Upper lobe of left lung (tissue), 6 donors: Measurements from ENCODE around the gene PEMT. TPM values are rescaled to one million over a fixed set of nuclear protein-coding genes. Genes with fewer than 3 reads are reported as not detected.

Source experiments
- ATAC-seq, 2 donors: fragments of 200-7000 bp; cut with Tn5 transposase; one replicate each; pipeline ENCODE4 v1.9.1; 2022; ENCODE audit warnings: mild to moderate bottlenecking in 2 of 2, moderate library complexity in 2 of 2; ENCODE audit not compliant: low FRiP score in 2 of 2
- DNase-seq, 2 donors: peaks; one replicate each; pipeline ENCODE4 v3.0.0-alpha.2; 2019 to 2020
- H3K27ac ChIP-seq, 4 donors: fragments of 200-600 bp; sonication (generic); one replicate each; pipeline ENCODE4 v1.5.1; 2016 to 2019
- H3K27me3 ChIP-seq, 4 donors: fragments of 200-600 bp; sonication (generic); one replicate each; pipeline ENCODE4 v1.5.1; 2017 to 2019
- H3K36me3 ChIP-seq, 4 donors: fragments of 200-600 bp; sonication (generic); one replicate each; pipeline ENCODE4 v1.5.1; 2016 to 2019
- H3K4me1 ChIP-seq, 4 donors: fragments of 200-600 bp; sonication (generic); one replicate each; pipeline ENCODE4 v1.5.1; 2018 to 2019
- H3K4me3 ChIP-seq, 4 donors: fragments of 200-600 bp; sonication (generic); one replicate each; pipeline ENCODE4 v1.5.1; 2017 to 2019; ENCODE audit warnings: mild to moderate bottlenecking in 2 of 4, moderate library complexity in 1 of 4
- H3K9me3 ChIP-seq, 4 donors: fragments of 200-600 bp; sonication (generic); one replicate each; pipeline ENCODE4 v1.5.1; 2018 to 2019
- EP300 ChIP-seq, 4 donors: sonication (generic); formaldehyde crosslinking; IDR thresholded peaks; one replicate each; pipeline ENCODE4 v1.5.1; 2017; ENCODE audit warnings: antibody characterized with exemption in 4 of 4, control low read depth in 2 of 4
- POLR2A ChIP-seq, 4 donors: fragments of 450-650 bp; IDR thresholded peaks; one replicate each; pipeline ENCODE4 v1.5.1; 2016 to 2017; ENCODE audit warnings: antibody characterized with exemption in 4 of 4, mild to moderate bottlenecking in 2 of 4
- POLR2AphosphoS5 ChIP-seq, 2 donors: sonication (generic); formaldehyde crosslinking; IDR thresholded peaks; one replicate each; pipeline ENCODE4 v1.5.1; 2017; ENCODE audit warnings: antibody characterized with exemption in 2 of 2
- WGBS, 2 donors: methylation state at CpG; one replicate each; pipeline ENCODE4 v1.1.5; 2017 to 2018; 5-methylcytosine and 5-hydroxymethylcytosine counted together
- total RNA-seq, 6 donors: library from RNA; depleted of rRNA in 4 of 6; stranded (reverse); fragments of >200 nt in 4 of 6; gene quantifications; one replicate each; pipeline versions ENCODE4 v1.1.0 to v1.2.1, GENCODE V29; 2016 to 2021
- TF ChIP-seq, protein P1 (sequence below), 6 experiments: fragments of 450-650 bp in 4 of 6; fragments of 200-600 bp in 2 of 6; sonication (generic) in 2 of 6; IDR thresholded peaks; one replicate each; pipeline ENCODE4 v1.5.1; 2016 to 2019; ENCODE audit warnings: antibody characterized with exemption in 6 of 6
- donor health status: DM: no; HTN: no; CAD: no; lungs with moderate emphysema.
- donor health status: DM: no; HTN: yes; CAD: no; lungs with severe emphysema.

Gene PEMT
- total RNA-seq, 6 donors from 2014 or later: 16.6 to 44.9 (median 32.2) TPM

DNA sequence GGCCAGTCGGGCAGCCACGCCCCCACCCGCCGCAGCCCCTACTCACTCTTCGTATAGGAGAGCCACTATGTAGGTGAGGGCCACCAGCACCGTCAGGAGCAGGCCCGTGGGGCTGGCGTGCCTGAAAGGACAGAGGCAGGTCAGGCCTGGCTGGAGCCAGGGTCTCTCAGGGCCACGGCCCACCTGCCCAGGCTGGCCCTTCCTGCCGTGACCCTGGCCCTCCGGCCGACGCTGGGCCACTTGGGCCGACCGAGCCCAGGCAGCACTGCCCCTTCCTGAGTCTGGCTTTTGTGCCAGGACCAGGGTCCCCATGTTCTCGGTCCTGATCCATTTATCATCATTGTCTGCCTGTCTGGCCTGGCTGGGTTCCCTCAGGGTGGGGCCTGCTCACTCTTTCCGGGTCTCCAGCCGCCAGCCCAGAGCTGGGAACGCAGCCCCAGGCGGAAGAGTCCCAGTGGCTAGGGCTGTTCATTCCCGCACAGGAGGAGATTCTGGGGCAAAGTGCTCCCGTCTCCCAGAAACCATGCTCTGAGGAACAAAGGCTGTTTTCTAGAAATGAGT lies 85.2 kb downstream of the PEMT start:
- H3K27ac ChIP-seq: peak overlapping the region; percentile 73 to 89 (median 80)
- WGBS, 2 donors: 86% methylated on average over 17 of the region's 22 CpGs; no CpG with 5 or more reads in 1 of the 2 donors

GRCh38 chr17:17505610-17506171 lies 85.8 kb downstream of the PEMT start:
- no peaks in the 10 kb centered on the region for H3K36me3 ChIP-seq
- TF ChIP-seq, protein P1, sequence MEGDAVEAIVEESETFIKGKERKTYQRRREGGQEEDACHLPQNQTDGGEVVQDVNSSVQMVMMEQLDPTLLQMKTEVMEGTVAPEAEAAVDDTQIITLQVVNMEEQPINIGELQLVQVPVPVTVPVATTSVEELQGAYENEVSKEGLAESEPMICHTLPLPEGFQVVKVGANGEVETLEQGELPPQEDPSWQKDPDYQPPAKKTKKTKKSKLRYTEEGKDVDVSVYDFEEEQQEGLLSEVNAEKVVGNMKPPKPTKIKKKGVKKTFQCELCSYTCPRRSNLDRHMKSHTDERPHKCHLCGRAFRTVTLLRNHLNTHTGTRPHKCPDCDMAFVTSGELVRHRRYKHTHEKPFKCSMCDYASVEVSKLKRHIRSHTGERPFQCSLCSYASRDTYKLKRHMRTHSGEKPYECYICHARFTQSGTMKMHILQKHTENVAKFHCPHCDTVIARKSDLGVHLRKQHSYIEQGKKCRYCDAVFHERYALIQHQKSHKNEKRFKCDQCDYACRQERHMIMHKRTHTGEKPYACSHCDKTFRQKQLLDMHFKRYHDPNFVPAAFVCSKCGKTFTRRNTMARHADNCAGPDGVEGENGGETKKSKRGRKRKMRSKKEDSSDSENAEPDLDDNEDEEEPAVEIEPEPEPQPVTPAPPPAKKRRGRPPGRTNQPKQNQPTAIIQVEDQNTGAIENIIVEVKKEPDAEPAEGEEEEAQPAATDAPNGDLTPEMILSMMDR (IDR thresholded peaks at IDR 0.05): no peak
- TF ChIP-seq EP300 (IDR thresholded peaks at IDR 0.05) (no peak), POLR2AphosphoS5 (IDR thresholded peaks at IDR 0.05) (no peak), POLR2A (IDR thresholded peaks at IDR 0.05) (no peak)
- peak overlapping the region in 1 of 4 donors; percentile 28 for H3K4me3 ChIP-seq
- no peak for ATAC-seq
- no peaks in the 10 kb centered on the region for H3K9me3 ChIP-seq
- no peaks in the 10 kb centered on the region for H3K27me3 ChIP-seq
- no peak for DNase-seq
- H3K4me1 ChIP-seq: peaks cover 4 to 10% (median 7%) of the 10 kb centered on the region in 4 donors
- WGBS, 2 donors: 87 to 97% methylated on average over 7 to 15 of the region's 22 CpGs
- H3K27ac ChIP-seq: peak overlapping the region; percentile 73 to 89 (median 80)

More for the DNA sequence above, 85.2 kb downstream of the PEMT start:
- Histone ChIP-seq H3K4me3 (peak overlapping the region in 1 of 4 donors; percentile 28), H3K9me3 (no peaks in the 10 kb centered on the region), H3K4me1 (peaks cover 4 to 10% (median 7%) of the 10 kb centered on the region in 4 donors), H3K36me3 (no peaks in the 10 kb centered on the region), H3K27me3 (no peaks in the 10 kb centered on the region)
- ATAC-seq (no peak), DNase-seq (no peak)
- TF ChIP-seq POLR2A (IDR thresholded peaks at IDR 0.05): peak in 1 of 4 donors; percentile 13
- no peak for TF ChIP-seq EP300 (IDR thresholded peaks at IDR 0.05)
- peak in 1 of 2 donors; percentile 44 for TF ChIP-seq POLR2AphosphoS5 (IDR thresholded peaks at IDR 0.05)
- TF ChIP-seq, protein P1 (IDR thresholded peaks at IDR 0.05): no peak

GRCh38 chr17:17505151-17505550 lies 86.4 kb downstream of the PEMT start:
- no peak for ATAC-seq
- Histone ChIP-seq H3K4me1 (peaks cover 4 to 10% (median 7%) of the 10 kb centered on the region in 4 donors), H3K4me3 (no peak overlapping the region), H3K36me3 (no peaks in the 10 kb centered on the region), H3K9me3 (no peaks in the 10 kb centered on the region), H3K27ac (no peak overlapping the region), H3K27me3 (no peaks in the 10 kb centered on the region)
- 92 to 97% methylated on average over 4 to 5 of the region's 5 CpGs for WGBS, 2 donors
- DNase-seq: no peak
- TF ChIP-seq POLR2A (IDR thresholded peaks at IDR 0.05) (no peak), POLR2AphosphoS5 (IDR thresholded peaks at IDR 0.05) (no peak), EP300 (IDR thresholded peaks at IDR 0.05) (no peak)
- TF ChIP-seq, protein P1 (IDR thresholded peaks at IDR 0.05): no peak

DNA sequence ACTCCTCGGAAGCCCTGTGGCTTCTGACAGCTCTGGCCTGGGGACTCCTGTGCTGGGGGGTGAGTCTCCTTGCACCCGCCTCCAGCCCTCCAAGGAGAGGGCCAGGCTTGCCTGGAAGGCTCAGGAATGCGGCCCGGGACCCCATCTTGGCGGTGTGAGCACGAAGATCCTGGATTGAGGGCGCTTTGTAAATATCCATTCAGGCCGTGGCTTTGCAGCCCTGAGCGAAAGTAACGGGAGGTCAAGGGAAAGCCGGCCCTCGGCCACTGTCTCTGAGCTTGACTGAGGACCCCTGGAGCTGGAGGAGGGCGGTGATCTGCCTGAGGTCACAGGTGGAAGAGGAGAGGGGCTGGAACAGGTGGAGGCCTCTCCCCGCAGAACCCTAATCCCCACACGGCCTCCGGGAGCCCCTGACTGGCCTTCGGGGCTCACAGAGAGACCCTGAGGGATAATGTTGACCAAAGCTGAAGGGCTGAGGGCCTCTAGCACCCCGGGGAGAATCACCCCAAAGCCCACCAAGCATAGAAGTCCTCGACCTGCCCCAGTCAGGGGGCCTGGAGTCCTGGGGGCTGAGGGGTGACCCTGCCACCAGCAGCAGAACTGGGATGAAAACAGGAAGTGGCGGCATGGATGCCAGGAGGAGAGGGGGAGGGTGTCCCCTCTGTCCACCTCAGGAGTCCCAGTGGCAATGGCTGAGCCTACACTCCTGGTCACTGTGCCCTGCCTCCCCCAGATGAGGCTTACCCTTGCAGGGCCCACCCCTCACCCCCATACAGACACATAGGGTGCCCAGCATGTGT lies 87.0 kb downstream of the PEMT start:
- no peak overlapping the region for H3K27ac ChIP-seq
- no peak for ATAC-seq
- H3K4me3 ChIP-seq: no peak overlapping the region
- no peaks in the 10 kb centered on the region for H3K36me3 ChIP-seq
- no peak for DNase-seq
- H3K27me3 ChIP-seq: no peaks in the 10 kb centered on the region
- 88 to 90% methylated on average over 12 to 15 of the region's 20 CpGs for WGBS, 2 donors
- H3K4me1 ChIP-seq: peaks cover 4 to 10% (median 7%) of the 10 kb centered on the region in 4 donors
- no peaks in the 10 kb centered on the region for H3K9me3 ChIP-seq
- TF ChIP-seq POLR2AphosphoS5 (IDR thresholded peaks at IDR 0.05) (no peak), EP300 (IDR thresholded peaks at IDR 0.05) (no peak)
- TF ChIP-seq, protein P1 (IDR thresholded peaks at IDR 0.05): no peak
